ENCODE results near the gene ANKRD36C. TPM values are rescaled to one million over a fixed set of nuclear protein-coding genes. Genes with fewer than 3 reads are reported as not detected.
"Not testable (repeated sequence)": the region's sequence is repeated elsewhere in the genome, so short reads cannot be mapped to it uniquely, and the experiment has no call there.

The ANKRD36C gene
- total RNA-seq, 1 donor = 42.7 TPM

DNA sequence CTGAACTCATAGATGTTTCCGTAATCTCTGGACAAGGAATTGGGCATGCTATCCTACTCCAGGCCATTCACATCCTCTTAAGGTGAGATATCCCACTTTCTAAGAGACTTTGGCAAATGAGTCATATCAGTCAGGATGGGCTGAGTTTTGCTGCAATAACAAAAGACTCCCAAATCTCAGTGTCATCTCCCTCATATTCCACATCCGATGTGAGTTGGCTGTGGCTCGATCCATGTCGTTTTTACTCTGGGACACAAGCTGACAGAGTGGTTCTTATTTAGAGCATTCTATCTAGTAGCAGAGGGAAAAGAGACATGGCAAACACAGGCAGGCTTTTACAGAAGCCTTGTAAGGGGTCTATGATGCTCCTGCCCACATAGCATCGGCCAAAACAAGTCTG lies 14.6 kb upstream of the ANKRD36C start:
- H3K27me3 ChIP-seq (ENCODE audit: insufficient read depth, low read length) = peaks cover 10% of the 10 kb centered on the region

DNA sequence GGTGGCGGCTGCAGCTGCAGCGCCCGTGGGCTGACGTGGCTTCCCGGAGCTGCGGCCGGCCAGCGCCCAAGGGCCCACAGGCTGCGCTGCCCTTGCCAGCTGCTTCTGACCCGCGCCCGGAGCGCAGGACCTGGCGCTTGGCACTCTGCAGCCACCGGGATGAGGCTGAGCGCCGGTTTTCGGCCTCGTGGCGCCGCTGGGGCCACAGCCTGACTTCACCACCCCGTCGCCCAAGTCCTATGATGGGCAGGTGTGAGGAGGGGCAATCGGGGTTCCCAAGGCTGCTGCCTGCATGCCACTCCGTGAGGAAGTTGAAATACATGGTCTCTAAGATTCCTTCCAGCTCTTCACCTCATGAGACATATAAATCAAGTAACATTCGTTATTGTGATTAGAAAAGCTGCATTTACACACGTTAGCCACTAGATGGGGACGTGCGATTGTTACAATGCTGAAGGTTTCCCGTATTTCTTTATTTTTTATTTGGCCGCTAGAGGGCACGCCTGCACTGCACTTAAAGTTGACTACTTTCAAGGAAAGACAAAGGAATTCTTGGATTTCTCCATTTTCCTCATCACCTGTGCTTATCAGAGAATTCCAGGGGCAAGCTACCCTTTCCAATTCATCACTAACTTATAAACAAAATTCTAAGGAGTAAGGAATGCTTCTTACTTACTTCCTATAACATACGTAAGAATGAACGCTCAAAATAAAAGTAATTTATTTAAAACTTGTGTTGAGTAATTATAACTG lies 1.1 kb upstream of the ANKRD36C start:
- peak overlapping the region; percentile 58 for H3K27ac ChIP-seq (ENCODE audit: low read depth, low read length)
- H3K4me3 ChIP-seq (ENCODE audit: insufficient read depth, low read length) = peak overlapping the region; percentile 76
- not testable (repeated sequence) for H3K9me3 ChIP-seq (ENCODE audit: low read depth, low read length); H3K27me3 ChIP-seq (ENCODE audit: insufficient read depth, low read length); H4K20me1 ChIP-seq (ENCODE audit: insufficient read depth, low read length); H3K4me1 ChIP-seq (ENCODE audit: insufficient read depth, low read length); H3K36me3 ChIP-seq (ENCODE audit: insufficient read depth, low read length); H3K79me2 ChIP-seq (ENCODE audit: insufficient read depth, low read length)
- peak overlapping the region; percentile 96 for H2AFZ ChIP-seq (ENCODE audit: low read length)
- DNase-seq (ENCODE audit: insufficient read length, low spot score, missing footprints) = peak; percentile 17
- peak overlapping the region; percentile 97 for H3K4me2 ChIP-seq (ENCODE audit: insufficient read depth, low read length)
- TF ChIP-seq, protein P1, sequence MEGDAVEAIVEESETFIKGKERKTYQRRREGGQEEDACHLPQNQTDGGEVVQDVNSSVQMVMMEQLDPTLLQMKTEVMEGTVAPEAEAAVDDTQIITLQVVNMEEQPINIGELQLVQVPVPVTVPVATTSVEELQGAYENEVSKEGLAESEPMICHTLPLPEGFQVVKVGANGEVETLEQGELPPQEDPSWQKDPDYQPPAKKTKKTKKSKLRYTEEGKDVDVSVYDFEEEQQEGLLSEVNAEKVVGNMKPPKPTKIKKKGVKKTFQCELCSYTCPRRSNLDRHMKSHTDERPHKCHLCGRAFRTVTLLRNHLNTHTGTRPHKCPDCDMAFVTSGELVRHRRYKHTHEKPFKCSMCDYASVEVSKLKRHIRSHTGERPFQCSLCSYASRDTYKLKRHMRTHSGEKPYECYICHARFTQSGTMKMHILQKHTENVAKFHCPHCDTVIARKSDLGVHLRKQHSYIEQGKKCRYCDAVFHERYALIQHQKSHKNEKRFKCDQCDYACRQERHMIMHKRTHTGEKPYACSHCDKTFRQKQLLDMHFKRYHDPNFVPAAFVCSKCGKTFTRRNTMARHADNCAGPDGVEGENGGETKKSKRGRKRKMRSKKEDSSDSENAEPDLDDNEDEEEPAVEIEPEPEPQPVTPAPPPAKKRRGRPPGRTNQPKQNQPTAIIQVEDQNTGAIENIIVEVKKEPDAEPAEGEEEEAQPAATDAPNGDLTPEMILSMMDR (IDR thresholded peaks at IDR 0.05; ENCODE audit: extremely low read depth, low read depth, low read length) = peak; percentile 69

More for the DNA sequence above, 14.6 kb upstream of the ANKRD36C start:
- not testable (repeated sequence) for H3K4me3 ChIP-seq (ENCODE audit: insufficient read depth, low read length); H3K9me3 ChIP-seq (ENCODE audit: low read depth, low read length); H3K4me1 ChIP-seq (ENCODE audit: insufficient read depth, low read length); H4K20me1 ChIP-seq (ENCODE audit: insufficient read depth, low read length); H3K36me3 ChIP-seq (ENCODE audit: insufficient read depth, low read length); H3K27ac ChIP-seq (ENCODE audit: low read depth, low read length); DNase-seq (ENCODE audit: insufficient read length, low spot score, missing footprints); H3K4me2 ChIP-seq (ENCODE audit: insufficient read depth, low read length); H2AFZ ChIP-seq (ENCODE audit: low read length); H3K79me2 ChIP-seq (ENCODE audit: insufficient read depth, low read length)

DNA sequence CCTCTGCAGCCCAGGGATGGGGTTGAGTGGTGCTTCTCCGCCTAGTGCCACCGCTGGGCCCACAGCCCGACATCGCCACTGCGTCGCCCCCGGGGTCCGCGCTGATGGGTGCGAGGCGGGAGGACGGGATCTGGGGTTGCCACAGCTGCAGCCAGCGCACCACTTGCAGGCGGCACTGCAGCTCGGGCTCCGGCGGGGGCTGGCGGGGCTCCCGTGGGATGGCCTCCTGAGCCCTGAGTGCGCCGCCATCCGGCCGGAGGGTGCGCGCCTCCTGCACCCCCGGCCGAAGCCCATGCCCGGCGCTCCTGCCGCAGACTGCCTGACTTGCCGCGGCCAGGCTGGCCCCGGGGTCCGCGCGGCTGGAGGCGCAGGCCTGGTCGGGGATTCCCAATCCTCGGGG lies 478 bp upstream of the ANKRD36C start:
- not testable (repeated sequence) for H3K79me2 ChIP-seq (ENCODE audit: insufficient read depth, low read length); H3K9me3 ChIP-seq (ENCODE audit: low read depth, low read length); H3K27ac ChIP-seq (ENCODE audit: low read depth, low read length); H3K4me1 ChIP-seq (ENCODE audit: insufficient read depth, low read length); DNase-seq (ENCODE audit: insufficient read length, low spot score, missing footprints); H4K20me1 ChIP-seq (ENCODE audit: insufficient read depth, low read length); H3K27me3 ChIP-seq (ENCODE audit: insufficient read depth, low read length); H3K36me3 ChIP-seq (ENCODE audit: insufficient read depth, low read length)
- H3K4me2 ChIP-seq (ENCODE audit: insufficient read depth, low read length) = peak overlapping the region; percentile 97
- H2AFZ ChIP-seq (ENCODE audit: low read length) = peak overlapping the region; percentile 96
- peak overlapping the region; percentile 76 for H3K4me3 ChIP-seq (ENCODE audit: insufficient read depth, low read length)

DNA sequence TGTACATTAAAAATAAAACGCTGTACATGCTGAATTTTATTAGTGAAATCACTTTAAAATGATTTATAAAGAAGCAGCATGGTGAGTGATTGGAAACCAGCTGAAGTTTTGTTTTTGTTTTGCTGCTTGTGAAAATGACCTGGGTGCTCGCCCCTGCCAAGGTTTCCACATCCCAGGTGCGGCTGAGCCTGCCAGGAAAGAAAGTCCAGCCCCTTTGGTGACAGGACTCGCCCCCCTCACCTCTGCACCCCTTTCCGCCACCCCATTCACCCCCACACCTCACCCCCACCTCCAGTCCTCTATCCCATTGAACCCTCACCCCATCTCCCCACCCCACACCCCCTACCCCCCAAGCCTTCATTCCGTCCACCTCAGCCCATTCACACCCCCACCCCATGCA lies 740 bp downstream of the ANKRD36C start:
- peak overlapping the region; percentile 51 for H3K4me2 ChIP-seq (ENCODE audit: insufficient read depth, low read length)
- H3K27me3 ChIP-seq (ENCODE audit: insufficient read depth, low read length); H3K4me1 ChIP-seq (ENCODE audit: insufficient read depth, low read length): not testable (repeated sequence)

DNA sequence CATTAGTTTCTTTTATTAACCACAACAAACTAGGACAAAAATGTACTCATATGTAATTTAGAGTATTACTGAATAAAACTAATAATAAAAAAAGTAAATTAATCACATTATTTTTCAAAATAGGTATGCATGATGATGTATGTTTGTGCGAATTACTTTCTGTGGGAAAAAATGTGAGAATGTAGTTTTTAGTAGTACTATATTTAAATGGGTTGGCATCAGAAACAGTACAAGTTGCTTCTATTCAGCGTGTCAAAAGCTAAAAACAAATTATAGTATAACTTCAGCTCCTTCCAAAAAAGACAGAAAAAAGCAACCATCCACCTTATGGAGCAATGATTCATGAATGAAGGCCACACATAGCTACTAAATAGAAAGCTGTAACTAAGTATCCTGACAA lies 40.0 kb downstream of the ANKRD36C start:
- H3K4me3 ChIP-seq (ENCODE audit: insufficient read depth, low read length); H3K9me3 ChIP-seq (ENCODE audit: low read depth, low read length); H2AFZ ChIP-seq (ENCODE audit: low read length); H4K20me1 ChIP-seq (ENCODE audit: insufficient read depth, low read length); H3K79me2 ChIP-seq (ENCODE audit: insufficient read depth, low read length); H3K36me3 ChIP-seq (ENCODE audit: insufficient read depth, low read length); H3K4me1 ChIP-seq (ENCODE audit: insufficient read depth, low read length); DNase-seq (ENCODE audit: insufficient read length, low spot score, missing footprints); H3K27me3 ChIP-seq (ENCODE audit: insufficient read depth, low read length); H3K27ac ChIP-seq (ENCODE audit: low read depth, low read length); H3K4me2 ChIP-seq (ENCODE audit: insufficient read depth, low read length): not testable (repeated sequence)

More for the DNA sequence above, 740 bp downstream of the ANKRD36C start:
- H3K27ac ChIP-seq (ENCODE audit: low read depth, low read length); H2AFZ ChIP-seq (ENCODE audit: low read length); H3K79me2 ChIP-seq (ENCODE audit: insufficient read depth, low read length); H4K20me1 ChIP-seq (ENCODE audit: insufficient read depth, low read length); H3K9me3 ChIP-seq (ENCODE audit: low read depth, low read length); DNase-seq (ENCODE audit: insufficient read length, low spot score, missing footprints); H3K36me3 ChIP-seq (ENCODE audit: insufficient read depth, low read length): not testable (repeated sequence)
- H3K4me3 ChIP-seq (ENCODE audit: insufficient read depth, low read length) = peak overlapping the region; percentile 30

DNA sequence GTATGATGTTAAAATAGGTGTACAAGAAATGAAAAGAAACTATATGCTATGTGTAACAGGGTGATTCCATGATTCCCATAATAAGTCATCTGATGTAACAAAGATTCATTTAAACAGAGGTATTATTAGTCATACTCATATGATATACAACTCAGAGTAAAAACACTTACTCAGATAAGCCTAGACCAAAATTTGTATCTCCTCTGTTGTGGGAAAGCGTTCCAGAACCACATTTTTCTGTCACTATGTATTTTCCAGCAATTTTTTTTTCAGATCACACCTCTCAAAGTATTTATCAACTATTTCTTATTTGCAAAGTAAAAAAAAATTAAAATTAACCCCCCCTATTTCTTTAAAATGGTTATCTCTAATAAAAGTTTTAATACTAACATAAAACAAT lies 43.6 kb downstream of the ANKRD36C start:
- H2AFZ ChIP-seq (ENCODE audit: low read length); H3K27me3 ChIP-seq (ENCODE audit: insufficient read depth, low read length); DNase-seq (ENCODE audit: insufficient read length, low spot score, missing footprints); H3K4me1 ChIP-seq (ENCODE audit: insufficient read depth, low read length); H3K79me2 ChIP-seq (ENCODE audit: insufficient read depth, low read length); H3K4me3 ChIP-seq (ENCODE audit: insufficient read depth, low read length); H3K27ac ChIP-seq (ENCODE audit: low read depth, low read length); H3K9me3 ChIP-seq (ENCODE audit: low read depth, low read length); H4K20me1 ChIP-seq (ENCODE audit: insufficient read depth, low read length); H3K36me3 ChIP-seq (ENCODE audit: insufficient read depth, low read length); H3K4me2 ChIP-seq (ENCODE audit: insufficient read depth, low read length): not testable (repeated sequence)

DNA sequence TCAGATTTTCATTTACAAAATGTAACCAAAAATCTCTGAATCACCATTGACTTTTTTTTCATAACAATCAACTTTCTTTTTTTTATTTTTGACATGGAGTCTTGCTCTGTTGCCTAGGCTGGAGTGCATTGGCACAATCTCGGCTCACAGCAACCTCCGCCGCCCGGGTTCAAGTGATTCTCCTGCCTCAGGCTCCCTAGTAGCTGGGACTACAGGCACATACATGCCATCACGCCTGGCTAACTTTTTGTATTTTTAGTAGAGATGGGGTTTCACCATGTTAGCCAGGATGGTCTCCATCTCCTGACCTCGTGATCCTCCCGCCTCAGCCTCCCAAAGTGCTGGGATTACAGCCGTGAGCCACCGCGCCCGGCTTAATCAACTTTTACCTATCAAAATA lies 51.7 kb downstream of the ANKRD36C start:
- H3K27ac ChIP-seq (ENCODE audit: low read depth, low read length); H3K4me3 ChIP-seq (ENCODE audit: insufficient read depth, low read length); H3K4me1 ChIP-seq (ENCODE audit: insufficient read depth, low read length); H3K36me3 ChIP-seq (ENCODE audit: insufficient read depth, low read length); H2AFZ ChIP-seq (ENCODE audit: low read length); DNase-seq (ENCODE audit: insufficient read length, low spot score, missing footprints); H3K4me2 ChIP-seq (ENCODE audit: insufficient read depth, low read length); H4K20me1 ChIP-seq (ENCODE audit: insufficient read depth, low read length); H3K9me3 ChIP-seq (ENCODE audit: low read depth, low read length); H3K27me3 ChIP-seq (ENCODE audit: insufficient read depth, low read length); H3K79me2 ChIP-seq (ENCODE audit: insufficient read depth, low read length): not testable (repeated sequence)

DNA sequence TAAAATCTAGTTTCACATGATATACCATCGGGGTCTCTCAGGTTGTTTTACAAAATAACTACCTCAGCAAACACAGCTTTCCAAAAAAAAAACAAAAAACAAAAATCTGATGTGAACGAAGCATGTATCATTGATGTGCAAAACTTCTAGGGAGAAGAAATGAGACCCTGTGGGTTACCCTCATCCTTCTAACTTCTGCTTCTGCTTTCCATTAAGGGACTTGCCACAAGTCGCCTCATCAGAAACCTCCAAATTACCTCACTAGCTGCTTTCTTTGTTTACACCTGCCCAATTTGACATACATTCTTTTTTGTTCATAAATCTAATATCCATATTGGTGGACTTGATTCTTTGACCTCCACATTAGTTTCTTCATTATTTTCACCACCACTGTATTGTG lies 60.9 kb downstream of the ANKRD36C start:
- not testable (repeated sequence) for H4K20me1 ChIP-seq (ENCODE audit: insufficient read depth, low read length); H3K27me3 ChIP-seq (ENCODE audit: insufficient read depth, low read length); H3K4me3 ChIP-seq (ENCODE audit: insufficient read depth, low read length); H3K4me2 ChIP-seq (ENCODE audit: insufficient read depth, low read length); H3K4me1 ChIP-seq (ENCODE audit: insufficient read depth, low read length); H3K36me3 ChIP-seq (ENCODE audit: insufficient read depth, low read length); H3K79me2 ChIP-seq (ENCODE audit: insufficient read depth, low read length); H3K9me3 ChIP-seq (ENCODE audit: low read depth, low read length); H2AFZ ChIP-seq (ENCODE audit: low read length); DNase-seq (ENCODE audit: insufficient read length, low spot score, missing footprints); H3K27ac ChIP-seq (ENCODE audit: low read depth, low read length)
